Ishikawa (cell line): ENCODE results near the gene TSPAN11.

ENCODE experiments used
- EP300 ChIP-seq: IDR thresholded peaks from 2 replicates; pipeline ENCODE4 v1.6.1; 2012; ENCODE audit warnings: borderline replicate concordance
- FOXM1 ChIP-seq: IDR thresholded peaks from 2 replicates; pipeline ENCODE4 v1.6.1; 2012; ENCODE audit warnings: low read depth, borderline replicate concordance
- NFIC ChIP-seq: IDR thresholded peaks from 2 replicates; pipeline ENCODE4 v1.6.1; 2012
- TCF12 ChIP-seq: IDR thresholded peaks from 2 replicates; pipeline ENCODE4 v1.6.1; 2012; ENCODE audit warnings: low read depth
- TF ChIP-seq, protein P1 (sequence below): IDR thresholded peaks from 2 replicates; pipeline ENCODE4 v1.6.1; 2012; ENCODE audit warnings: low read depth, mild to moderate bottlenecking
- TF ChIP-seq, protein P2 (sequence below): IDR thresholded peaks from 2 replicates; pipeline ENCODE4 v1.6.1; 2012

DNA sequence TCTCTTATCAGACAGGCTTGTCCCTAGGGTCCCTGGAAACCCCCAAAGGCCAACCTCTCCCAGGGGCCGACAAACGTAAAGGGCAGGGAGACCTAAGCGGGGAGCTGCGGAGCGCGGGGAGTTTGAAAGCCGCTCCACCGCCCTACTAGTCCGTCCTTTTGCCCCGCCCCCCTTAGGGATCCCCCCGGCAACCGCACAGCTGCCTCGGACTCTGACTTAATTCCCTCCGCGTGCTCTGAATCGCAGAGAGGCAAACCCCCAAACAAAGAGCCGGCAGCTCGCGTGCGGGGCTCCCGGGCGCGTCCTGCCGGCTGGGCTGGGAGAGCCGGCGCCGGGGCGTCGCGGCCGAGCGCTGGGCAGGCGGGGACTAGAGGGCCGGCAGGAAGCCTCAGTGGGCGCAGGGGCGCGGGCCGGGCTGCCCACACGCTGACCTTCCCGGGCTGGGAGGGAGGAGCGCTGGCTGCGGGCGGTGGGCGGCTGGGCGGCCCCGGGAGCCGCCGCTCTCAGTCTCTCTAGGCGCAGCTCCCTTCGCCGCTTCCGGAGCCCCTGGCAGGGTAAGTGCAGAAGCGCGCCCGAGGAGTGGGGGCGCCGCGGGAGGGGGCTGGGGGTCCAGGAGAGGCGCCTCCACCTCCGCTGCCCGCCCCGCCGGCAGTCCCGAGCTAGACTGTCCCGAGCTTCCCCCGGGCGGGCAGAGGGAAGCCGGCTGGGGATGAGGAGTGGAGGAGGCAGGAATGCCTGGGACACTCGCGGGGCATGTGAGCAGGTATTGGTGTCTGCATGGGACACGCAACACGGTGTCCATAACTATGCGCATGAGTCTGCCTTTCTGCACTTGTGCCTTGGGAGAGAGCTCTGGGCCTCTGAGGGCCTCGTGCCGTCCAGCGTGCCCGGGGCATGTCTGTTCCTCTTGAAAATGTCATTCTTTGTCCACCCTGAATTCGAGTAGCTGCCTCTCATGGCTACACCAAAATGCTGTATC, at the start of gene TSPAN11:
- TF ChIP-seq, protein P1, sequence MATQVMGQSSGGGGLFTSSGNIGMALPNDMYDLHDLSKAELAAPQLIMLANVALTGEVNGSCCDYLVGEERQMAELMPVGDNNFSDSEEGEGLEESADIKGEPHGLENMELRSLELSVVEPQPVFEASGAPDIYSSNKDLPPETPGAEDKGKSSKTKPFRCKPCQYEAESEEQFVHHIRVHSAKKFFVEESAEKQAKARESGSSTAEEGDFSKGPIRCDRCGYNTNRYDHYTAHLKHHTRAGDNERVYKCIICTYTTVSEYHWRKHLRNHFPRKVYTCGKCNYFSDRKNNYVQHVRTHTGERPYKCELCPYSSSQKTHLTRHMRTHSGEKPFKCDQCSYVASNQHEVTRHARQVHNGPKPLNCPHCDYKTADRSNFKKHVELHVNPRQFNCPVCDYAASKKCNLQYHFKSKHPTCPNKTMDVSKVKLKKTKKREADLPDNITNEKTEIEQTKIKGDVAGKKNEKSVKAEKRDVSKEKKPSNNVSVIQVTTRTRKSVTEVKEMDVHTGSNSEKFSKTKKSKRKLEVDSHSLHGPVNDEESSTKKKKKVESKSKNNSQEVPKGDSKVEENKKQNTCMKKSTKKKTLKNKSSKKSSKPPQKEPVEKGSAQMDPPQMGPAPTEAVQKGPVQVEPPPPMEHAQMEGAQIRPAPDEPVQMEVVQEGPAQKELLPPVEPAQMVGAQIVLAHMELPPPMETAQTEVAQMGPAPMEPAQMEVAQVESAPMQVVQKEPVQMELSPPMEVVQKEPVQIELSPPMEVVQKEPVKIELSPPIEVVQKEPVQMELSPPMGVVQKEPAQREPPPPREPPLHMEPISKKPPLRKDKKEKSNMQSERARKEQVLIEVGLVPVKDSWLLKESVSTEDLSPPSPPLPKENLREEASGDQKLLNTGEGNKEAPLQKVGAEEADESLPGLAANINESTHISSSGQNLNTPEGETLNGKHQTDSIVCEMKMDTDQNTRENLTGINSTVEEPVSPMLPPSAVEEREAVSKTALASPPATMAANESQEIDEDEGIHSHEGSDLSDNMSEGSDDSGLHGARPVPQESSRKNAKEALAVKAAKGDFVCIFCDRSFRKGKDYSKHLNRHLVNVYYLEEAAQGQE: no peak
- TF ChIP-seq EP300 (no peak), FOXM1 (no peak), NFIC (no peak), TCF12 (no peak)
- TF ChIP-seq, protein P2, sequence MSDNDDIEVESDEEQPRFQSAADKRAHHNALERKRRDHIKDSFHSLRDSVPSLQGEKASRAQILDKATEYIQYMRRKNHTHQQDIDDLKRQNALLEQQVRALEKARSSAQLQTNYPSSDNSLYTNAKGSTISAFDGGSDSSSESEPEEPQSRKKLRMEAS: no peak
